Activated CD4-positive, alpha-beta T cell treated with anti-CD3 and anti-CD28 coated beads for 1 hour (primary cell): ENCODE results near the gene ATP6V1F.

Source experiments
- DNase-seq: peaks from one replicate; pipeline ENCODE4 v3.0.0-alpha.2; 2020

The ATP6V1F gene

DNA sequence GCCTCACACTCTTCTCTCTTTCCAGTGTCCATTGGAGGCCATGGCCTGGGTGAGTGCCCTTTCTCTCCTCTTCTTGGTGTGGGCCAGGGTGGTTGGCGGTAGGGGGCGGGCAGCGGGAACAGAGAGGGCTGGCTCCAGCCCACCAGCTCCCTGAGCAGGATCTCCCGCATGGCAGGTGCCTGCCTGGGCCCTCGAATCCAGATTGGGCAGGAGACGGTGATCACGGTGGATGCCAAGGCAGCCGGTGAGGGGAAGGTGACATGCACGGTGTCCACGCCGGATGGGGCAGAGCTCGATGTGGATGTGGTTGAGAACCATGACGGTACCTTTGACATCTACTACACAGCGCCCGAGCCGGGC lies 13.5 kb upstream of the ATP6V1F start:
- DNase-seq = no peak

DNA sequence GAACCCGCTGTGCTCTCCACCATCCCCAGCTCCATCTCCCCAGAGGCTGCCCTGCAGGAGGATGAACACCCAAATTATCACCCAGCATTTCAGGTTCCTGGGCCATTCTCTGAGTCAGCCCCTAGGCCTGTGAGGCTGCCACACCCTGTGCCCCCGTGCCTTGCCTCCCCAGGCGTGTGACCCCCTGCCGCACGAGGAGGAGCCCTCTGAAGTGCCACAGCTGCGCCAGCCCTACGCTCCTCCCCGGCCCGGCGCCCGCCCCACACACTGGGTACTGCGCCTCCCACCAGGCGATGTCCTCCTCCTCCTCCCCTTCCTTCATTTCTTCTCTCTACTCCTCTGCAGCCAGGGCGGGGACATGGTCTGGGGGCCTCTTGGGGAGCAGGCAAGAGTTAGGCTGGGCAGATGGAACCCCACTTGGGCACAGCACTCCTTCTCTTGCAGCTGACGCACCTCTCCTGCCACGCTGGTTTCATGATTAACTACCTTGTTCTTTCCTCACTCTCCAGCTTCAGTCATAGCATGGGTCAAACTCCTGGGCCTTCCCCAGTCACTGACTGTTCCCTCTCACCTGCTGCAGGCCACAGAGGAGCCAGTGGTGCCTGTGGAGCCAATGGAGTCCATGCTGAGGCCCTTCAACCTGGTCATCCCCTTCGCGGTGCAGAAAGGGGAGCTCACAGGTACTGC lies 12.7 kb upstream of the ATP6V1F start:
- no peak for DNase-seq

DNA sequence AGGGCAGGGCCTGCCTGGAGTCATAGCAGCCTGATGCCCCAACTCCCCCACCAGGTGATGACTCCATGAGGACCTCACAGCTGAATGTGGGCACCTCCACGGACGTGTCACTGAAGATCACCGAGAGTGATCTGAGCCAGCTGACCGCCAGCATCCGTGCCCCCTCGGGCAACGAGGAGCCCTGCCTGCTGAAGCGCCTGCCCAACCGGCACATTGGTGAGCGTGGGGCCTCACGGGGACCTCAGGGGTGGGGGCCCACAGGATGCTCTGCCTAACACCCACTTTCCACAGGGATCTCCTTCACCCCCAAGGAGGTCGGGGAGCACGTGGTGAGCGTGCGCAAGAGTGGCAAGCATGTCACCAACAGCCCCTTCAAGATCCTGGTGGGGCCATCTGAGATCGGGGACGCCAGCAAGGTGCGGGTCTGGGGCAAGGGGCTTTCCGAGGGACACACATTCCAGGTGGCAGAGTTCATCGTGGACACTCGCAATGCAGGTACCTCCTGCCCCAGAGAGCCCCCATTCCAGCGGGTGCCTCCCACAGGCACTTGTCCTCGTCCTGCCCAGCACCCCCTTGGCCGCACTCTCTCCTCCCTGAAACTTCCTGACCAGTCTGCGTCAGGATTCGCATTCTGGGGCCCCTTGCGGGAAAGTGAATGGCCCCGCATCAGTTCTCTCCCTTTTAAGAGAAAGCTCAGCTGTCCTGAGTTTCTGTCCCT lies 10.0 kb upstream of the ATP6V1F start:
- DNase-seq = no peak

DNA sequence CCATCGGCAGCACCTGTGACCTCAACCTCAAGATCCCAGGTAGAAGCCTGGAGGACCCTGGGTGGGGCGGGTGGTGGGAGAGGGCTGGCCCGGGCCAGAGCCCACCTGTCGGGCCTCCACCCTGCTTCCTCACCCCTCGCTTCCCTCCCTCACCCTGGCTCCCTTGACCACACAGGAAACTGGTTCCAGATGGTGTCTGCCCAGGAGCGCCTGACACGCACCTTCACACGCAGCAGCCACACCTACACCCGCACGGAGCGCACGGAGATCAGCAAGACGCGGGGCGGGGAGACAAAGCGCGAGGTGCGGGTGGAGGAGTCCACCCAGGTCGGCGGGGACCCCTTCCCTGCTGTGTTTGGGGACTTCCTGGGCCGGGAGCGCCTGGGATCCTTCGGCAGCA lies 8.9 kb upstream of the ATP6V1F start:
- no peak for DNase-seq

DNA sequence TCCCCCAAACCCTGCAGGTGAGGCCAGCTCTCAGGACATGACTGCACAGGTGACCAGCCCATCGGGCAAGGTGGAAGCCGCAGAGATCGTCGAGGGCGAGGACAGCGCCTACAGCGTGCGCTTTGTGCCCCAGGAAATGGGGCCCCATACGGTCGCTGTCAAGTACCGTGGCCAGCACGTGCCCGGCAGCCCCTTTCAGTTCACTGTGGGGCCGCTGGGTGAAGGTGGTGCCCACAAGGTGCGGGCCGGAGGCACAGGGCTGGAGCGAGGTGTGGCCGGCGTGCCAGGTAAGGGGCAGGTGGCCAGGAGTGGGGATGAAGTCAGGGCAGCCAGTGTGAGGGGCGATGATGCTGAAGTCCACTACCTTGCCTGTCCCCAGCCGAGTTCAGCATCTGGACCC lies 8.3 kb upstream of the ATP6V1F start:
- DNase-seq = no peak

DNA sequence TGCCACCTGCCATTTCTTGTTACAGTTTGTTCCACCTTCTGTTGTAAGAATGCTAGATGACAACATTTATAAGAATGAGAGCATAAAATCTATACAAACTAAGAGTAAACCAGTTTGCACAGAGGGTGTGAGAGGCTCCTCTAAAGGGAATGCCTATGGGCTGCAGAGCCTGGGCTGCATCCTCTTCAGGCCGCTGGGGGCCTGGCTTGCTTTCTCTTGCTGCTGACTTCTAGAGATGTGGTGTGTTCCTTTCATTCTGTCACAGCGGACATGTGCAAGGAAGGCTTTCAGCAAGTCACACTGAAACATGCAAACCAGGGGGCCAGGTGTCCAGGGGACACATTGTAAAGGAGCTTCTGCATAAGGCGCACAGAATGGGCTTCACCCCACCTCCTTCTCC lies 7.1 kb upstream of the ATP6V1F start:
- DNase-seq = no peak

DNA sequence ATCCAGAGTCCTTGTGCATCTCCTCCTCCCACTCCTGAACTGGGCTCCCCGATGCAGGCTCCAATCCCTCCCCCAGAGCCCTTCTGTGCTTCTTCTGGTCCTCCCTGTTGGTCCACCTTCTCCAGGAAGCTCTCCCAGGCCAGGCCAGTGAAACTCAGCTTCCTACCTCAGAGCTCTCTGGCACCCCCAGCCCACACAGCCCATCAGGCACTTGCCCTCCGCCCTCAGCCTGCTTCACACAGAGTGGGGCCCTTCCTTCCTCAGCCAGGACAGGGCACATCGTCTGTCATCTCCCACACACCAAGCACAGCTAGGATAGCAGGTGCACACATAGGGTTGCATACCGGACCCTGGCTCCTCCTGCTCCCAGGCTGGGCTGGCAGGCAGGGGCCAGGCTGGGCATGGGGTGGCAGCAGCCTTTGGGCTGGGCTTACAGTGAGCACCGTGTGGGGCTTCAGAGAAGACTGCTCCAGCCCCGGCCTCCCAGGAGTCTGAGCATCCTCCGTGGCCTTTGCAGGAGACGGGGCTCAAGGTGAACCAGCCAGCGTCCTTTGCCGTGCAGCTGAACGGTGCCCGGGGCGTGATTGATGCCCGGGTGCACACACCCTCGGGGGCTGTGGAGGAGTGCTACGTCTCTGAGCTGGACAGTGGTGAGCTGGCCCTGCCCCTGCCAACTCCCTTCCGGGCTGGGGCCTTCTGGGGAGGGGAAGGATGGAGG lies 6.5 kb upstream of the ATP6V1F start:
- no peak for DNase-seq

DNA sequence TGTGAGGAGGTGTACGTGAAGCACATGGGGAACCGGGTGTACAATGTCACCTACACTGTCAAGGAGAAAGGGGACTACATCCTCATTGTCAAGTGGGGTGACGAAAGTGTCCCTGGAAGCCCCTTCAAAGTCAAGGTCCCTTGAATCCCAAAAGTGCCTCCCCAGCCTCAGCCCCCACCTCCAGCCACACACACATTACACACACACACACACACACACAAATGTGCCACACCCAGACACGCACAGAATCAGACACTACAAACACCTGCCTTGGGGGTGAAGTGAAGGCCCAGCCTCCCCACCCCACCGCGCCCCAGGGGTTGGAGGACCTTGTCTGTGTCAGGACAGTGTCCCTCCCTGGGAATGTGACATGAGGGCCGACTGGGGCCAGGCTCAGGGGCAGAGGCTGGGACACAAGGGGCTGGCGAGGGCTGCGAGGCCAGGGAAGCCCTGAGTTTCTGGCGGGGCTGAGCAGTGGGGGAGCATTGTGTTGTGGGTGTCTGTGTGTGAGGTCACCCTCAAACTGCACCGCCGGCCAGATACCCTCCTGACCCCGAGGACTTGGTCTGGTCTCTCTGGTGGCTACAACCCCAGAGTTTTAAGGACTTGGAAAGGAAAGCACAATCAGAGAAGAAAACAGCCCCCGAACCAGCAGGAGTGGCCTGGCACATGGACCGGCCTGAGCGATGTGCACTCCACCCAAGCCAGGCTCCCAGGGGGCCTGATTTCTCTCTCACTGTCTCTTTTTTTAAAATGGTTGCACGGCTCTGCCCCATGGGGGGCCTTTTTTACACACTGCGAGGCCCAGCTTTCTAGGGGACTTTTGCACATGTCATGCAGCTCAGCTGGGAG lies 4.0 kb upstream of the ATP6V1F start:
- DNase-seq = no peak

DNA sequence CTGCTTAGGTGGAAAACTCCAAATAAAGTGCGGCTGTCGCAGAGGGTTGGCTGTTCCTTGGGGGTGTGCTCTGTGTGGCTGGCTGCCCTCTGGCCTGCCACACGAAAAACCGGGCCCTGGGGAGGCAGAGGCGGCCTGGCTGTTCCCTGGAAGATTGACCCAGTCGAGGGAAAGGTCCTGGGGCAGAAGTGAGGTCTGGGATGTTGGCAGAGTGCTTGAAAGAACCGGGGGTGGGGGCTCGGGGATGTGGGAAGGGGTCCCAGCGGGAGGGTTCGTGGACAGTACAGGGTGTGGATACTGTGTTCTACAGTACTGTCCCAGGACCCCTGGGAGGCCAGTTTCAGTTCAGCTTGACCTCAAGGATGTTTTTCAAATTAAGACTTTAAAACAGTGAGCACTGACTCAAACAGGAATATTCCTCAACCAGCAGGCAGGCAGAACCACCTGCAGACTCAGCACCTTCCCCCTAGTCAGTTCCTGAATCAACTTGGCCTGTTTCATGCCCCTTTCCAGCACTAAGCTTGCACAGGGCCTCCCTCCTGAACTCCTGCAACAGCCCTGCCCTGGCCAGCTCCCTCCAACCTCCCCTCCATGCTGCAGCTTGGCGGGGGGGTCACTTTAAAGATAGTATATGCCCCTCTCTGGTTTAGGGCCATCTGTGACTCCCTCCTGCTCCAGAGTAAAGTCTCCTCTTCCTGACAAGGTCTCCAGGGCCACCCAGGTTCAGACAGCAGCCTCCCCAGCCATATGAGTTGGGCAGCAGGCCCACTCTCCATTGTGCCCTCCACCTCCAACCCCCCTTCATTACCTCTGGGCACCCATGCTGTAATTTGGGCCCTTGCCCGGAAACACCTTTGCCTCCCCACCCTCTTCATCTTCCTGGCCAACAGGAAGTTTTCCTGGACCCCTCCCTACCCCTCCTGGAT lies 3.2 kb upstream of the ATP6V1F start:
- no peak for DNase-seq

DNA sequence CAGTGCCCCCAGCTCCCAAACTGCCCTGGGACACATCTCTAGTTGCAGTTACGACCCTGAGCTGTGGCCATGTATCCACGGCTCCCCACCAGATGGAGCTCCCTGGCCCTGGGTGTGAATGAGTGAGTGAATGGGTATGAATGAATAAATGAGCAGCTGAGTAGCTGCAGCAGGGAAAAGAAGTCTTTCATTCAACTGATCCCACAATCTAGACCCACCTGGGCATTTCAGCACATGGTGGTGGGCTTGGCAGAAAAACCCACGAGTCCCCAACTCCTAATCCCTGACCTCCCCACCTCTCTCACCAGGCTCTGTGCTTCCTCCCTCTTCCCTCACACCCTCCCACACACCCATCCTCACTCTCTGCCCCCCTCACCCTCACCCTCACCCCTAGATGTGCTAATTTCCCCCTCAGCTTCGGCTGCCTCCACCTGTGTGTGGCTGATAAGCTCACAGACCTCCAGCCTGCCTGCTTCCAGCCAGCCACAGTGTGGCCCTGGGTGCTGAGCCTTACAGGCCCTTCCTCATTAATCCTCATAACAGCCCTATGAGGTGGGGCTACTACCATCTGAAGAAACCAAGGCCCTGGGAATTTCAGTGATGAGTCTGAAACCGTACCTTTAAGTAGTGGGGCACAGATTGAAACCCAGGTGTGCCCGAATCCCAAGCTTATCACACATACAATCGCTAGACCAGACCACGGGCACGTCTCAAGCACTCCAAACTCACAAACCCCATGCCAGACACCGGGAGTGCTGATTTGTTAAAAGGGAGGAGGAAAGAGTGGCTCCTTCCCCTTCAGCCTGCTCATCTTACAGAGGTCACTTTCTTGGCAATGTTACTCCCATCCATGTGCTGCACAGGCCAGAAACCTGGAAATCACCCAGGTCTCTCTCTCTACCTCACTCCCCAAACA lies 2.2 kb upstream of the ATP6V1F start:
- no peak for DNase-seq

DNA sequence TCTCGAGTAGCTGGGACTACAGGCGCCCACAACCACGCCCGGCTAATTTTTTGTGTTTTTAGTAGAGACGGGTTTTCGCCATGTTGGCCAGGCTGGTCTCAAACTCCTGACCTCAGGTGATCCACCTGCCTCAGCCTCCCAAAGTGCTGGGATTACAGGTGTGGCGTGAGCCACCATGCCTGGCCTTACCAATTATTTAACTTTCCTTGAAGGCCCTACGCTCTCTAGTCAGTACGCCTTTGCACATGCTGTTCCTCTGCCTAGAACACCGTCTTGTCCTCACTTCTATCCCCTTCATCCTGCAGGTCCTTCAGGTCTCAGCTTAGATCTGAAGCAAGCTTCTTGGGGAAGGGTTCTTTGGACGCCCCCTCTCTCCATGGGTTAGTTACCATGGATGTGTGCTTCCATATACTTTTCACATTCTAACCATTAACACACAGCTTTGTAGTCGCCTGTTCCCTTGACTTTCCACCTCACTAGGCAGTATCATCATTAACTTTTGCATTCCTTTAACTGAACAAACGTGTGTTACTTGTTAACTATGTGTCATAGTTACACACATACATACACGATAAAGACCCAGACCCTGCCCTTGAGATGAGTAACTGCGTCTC lies 592 bp upstream of the ATP6V1F start:
- no peak for DNase-seq

DNA sequence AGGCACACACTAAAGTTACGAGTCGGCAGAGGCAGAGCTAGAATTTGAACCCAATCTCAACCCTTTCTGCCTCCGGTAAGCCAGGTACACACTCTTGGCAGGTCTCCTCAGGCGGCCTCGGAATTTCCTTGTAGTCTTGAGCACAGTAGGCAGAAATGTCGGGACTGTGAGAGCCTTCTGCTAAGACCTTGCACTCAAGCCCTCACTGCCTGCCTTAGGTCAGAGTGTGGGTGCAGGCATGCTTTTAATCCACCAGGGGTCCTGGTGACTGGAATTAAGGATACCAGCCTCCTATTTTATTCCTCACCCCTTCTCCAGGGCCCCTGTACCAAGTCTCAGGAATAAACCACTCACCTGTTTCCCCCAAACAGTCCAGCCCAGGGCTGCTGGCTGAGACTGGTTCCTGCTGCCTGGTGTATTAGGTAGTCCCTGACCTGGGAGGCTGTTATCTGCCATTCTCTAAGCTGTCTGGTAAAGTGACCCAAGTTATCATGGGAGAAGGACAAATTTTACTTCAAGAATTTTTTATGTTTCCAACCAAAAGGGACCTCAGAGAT lies 855 bp downstream of the ATP6V1F start:
- DNase-seq = no peak

DNA sequence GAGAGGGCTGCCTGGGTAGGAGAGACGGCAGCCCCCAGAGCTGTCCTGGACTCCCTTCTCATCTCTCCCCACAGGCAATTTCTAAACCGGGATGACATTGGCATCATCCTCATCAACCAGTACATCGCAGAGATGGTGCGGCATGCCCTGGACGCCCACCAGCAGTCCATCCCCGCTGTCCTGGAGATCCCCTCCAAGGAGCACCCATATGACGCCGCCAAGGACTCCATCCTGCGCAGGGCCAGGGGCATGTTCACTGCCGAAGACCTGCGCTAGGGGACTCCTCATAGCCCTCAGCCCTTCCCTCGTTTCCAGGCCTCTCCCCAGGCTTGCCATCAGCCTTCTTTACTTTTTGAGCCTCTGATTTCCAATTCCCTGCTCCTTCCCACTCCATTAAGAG lies 2.6 kb downstream of the ATP6V1F start:
- no peak for DNase-seq

DNA sequence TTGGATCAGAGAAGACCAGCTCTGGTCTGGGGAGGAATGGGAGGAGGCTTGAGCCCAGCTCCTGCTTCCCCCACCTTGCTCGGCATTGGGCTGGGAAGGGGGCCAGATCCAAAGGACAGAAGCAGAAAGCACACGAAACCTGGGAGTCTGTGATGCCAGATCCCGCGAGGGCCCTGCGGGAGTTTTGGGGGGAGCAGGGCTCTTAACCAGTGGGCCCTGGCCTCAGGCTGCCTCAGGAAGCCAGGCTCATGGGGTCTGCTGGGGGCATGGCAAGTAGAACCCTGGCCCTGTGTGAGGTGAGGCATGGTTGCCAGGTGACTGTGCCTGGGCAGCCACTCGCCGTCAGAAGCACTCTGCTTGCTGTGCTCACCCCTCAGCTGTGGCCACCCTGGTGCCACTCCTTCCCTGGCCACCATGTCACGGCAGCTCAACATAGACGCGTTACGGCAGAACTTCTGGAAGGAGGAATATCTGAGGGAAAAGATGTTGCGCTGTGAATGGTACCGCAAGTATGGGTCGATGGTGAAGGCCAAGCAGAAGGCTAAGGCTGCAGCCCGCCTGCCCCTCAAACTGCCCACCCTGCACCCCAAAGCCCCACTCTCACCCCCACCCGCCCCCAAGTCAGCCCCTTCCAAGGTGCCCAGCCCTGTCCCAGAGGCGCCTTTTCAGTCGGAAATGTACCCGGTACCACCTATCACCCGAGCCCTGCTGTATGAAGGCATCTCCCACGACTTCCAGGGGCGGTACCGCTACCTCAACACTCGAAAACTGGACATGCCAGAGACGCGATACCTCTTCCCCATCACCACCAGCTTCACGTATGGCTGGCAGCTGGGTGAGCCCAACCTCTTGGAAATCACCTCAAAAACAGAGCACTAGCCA lies 3.6 kb downstream of the ATP6V1F start:
- DNase-seq = no peak

DNA sequence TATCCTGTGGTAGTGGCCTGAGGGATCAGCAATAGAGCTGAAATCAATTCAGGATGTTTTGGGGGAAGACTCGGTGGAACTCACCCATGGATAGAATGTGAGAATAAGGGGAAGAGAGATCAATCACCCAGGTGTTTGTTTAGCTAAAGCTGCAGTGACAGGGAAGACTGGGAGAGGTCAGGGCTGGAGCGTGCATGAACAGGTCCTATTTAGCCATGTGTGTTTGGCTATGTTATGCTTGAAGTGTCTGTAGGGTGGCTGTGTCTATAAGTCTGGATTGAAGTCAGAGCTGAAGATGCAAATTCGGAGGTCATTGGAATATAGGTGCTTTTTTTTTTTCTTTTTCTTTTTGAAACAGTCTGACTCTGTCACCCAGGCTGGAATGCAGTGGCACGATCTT lies 4.6 kb downstream of the ATP6V1F start:
- no peak for DNase-seq

DNA sequence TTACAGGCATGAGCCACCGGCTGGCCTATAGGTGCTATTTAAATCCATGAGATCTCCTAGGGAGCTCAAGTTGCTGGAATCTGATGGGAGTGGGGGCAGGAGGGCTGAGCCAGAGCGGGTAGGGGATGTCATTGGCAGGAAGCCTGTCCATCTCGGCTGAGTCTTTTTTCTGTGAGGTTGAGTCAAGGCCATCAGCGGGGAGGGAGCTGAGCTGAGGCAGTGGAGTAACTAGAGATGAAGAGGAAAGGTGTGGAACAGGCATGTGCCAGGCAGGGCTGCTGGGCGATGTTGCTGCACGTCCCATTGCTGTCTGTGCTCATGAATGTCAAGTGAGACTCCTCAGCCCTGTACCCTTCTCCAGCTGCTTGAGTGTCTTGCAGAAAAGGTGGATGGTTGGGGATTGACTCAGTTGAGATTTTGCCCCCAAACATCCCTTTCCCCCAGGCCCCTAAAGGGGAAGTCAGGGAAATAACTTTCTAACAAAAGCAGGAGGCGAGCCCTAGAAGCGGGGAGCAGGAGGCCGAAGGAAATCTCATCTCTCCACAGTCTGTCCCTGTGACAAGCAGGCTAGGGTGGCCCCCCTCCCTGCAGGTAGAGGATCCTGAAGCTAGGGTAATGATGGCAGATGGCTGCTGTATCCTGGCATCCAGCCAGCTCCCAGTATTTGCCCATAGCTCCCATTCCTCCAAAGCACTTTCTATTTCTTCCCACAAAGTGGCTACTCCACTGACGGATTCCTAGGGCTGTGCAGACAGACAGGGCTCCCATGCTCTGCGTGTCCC lies 5.4 kb downstream of the ATP6V1F start:
- no peak for DNase-seq

DNA sequence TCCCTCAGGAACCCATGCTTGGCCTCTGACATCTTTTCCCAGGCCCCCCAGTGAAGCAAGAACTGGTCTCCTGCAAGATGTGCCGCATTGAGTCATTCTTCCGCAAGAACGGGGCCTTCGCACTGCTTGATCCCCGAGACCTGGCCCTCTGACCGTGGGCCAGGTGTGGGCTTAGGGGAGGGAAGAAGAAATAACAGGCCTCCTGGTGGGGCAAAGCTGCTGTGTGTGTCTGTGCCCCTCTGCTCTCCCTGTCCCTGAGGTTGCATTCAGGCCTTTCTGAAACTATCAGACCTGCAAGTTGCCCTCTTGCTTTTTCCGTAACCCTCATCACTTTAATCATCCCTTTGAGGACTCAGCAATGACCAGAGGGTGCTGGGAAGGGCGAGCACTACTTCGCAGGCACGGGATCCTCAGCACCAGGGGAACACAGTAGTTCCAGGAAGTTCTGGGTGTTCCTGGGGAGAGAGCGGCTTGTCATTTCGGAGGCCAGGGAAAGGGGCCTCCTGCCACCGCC lies 6.0 kb downstream of the ATP6V1F start:
- DNase-seq = no peak
